ENCODE results near the gene CRACR2B. TPM values are rescaled to one million over a fixed set of nuclear protein-coding genes. Genes with fewer than 3 reads are reported as not detected.

The CRACR2B gene
- total RNA-seq, 1 experiment from 2014 or later: not detected

DNA sequence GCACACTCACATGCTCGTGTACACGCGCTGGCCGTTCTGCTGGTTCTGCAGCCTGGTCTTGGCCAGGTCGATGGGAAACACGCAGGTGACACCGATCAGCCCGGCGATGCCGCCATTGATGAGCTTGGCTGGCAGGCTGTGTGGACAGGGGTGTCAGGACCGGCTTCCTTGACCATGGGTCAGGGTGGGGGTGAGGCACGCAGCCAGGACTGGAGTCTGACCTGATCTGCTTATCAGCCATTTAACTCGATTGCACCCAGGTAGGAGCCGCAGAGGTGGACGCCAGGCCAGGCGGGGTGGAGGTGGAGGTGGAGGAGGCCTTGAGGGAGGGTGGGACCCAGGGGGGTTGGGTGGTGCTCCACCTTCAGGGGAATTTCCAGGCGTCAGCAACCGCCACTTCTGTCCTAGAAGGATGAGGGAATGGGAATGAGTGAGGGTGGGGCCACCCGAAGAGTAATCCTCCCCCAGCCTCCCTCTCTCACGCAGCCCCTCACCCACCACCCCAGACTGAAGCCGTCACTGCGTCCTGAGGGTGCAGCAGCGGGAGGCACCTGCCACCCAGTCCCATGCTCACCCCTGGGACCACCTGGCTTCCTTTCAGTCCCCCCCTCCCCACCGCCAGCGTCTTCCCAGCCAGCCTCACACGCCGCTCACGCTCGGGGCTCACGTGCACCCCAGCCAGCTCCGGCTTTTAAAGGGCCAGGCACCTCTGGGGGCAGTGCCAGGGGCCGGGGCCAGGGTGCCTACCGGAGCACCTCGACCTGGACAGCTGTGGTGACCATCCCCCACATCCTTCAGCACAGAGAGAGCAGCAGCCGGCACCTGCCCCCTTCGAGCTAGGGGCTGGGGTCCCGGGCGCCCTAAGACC lies 32.7 kb upstream of the CRACR2B start:
- peak; percentile 72 for DNase-seq (ENCODE audit: low spot score)

DNA sequence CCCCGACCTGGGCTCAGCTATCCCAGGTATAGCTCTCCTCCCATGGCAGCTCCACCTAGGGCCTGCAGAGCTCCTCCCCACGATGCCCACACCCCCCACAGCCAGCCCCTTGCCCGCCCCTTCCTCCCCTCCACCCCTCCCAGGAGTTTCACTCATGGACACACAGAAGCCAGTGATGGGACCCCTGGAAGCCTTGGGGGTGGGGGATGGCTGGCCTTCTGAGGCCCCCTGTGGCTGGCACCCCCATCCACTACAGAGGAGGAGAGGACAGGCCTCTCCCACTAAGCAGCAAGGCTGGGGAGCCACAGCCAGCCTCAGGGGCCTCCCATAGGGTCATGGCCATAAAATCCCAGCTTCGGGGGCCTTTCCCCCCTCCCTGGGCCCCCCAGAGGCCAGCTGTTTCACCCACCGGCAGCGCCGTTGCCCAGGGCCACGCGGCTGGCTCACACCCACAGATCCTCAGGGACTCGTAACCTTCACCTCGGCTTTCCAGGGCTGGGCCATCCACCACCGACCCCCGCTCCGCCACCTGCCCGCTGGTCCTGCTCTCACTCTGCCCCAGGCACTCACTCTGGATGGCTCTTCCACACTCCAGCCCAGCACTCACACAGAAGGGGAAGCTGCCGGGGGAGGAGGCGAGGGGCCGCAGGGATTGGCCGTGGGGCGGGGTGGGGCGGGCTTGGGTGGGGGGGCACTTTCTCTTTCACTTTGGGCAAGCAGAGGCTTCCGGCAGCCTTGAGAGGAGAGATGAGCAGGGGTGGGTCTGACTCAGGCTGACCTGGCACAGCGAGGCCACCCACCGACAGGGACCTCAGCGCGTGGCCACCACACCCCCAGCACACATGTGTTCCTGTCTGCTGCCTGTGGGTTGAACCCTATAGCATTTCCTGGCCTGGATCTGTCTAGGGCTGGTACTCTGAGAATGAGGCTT lies 31.8 kb upstream of the CRACR2B start:
- peak; percentile 93 for DNase-seq (ENCODE audit: low spot score)

- no peak for DNase-seq (ENCODE audit: low spot score)
These were observed 31.0 kb upstream of the CRACR2B start for GRCh38 chr11:796565-797295.

DNA sequence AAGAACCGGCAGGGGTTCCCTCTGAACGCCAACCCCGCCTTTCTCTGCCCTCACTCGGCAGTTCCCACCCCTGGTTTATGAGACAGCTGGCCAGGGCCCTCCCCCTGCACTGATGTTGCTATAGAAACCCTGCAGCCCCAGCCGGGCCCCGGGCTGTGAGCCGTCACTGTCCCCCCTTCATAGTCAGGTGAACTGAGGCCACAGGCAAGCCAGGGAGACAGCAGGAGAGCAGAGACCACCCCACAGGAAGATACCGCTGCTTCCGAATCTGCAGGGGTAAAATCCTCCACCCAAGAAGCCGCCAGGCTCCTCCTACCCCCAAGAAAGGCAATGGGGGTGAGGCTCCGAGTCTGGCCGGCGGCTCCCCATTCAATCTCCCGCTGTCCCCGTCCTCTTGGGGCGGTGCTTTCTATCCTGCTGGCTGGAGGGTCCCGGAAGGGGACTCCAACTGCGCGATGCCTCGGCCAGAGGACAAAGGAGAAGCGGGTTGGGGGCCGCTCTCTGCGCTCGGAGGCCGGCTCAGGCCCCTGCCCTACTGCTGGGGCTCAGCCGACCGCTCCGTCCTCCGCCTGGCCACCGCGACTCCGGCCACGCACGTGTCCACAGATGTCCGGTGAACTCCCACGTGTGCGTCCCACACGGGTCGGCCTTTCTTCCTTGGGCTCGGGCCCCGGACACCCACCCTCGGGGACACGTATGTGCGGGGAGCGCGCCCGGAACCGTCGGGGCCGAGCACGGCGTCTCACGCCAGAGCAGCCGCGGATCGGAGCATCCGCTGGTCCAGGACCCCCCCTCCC lies 30.2 kb upstream of the CRACR2B start:
- DNase-seq (ENCODE audit: low spot score): peak; percentile 85

GRCh38 chr11:798093-798713 lies 29.5 kb upstream of the CRACR2B start, which contains the start of gene SLC25A22:
TSS of gene SLC25A22 (minus strand) at chr11:798281. CDS start at chr11:795006, 3,275 bp downstream.
- DNase-seq (ENCODE audit: low spot score): peak; percentile 56

- DNase-seq (ENCODE audit: low spot score): no peak
These were observed 27.9 kb upstream of the CRACR2B start for GRCh38 chr11:799641-800316.

GRCh38 chr11:800473-800872 lies 27.2 kb upstream of the CRACR2B start:
- DNase-seq (ENCODE audit: low spot score): no peak

- no peak for DNase-seq (ENCODE audit: low spot score)
These were observed 26.5 kb upstream of the CRACR2B start for GRCh38 chr11:801097-801780.

DNA sequence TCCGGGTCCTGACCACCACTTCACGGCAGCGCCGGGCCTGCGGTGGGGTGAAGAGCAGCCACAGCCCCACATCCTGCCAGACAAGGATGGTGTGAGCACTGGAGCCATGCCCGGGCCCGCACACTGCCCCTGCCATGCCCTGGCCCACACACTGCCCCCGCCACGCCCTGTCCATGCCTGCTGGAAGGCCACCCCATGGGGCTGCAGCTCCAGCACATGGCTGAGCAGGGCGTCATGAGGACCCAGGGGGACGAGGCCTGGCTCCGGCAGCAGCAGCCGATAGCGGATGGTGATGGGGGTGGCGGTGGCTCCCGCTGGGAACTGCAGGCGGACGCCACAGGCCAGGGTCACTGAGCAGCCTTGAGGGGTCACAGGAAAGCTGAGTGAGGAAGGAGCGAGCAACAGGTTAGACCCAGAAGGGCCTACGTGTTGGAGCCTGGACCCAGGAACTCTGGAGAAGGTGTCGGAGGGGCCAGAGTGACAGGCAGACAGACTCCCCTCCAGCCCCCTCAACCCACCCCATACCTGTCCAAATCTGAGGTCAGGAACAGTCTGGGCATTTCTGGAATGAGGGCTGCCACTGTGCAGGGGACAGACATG lies 25.6 kb upstream of the CRACR2B start:
- no peak for DNase-seq (ENCODE audit: low spot score)

GRCh38 chr11:802693-803466 lies 24.8 kb upstream of the CRACR2B start:
- no peak for DNase-seq (ENCODE audit: low spot score)

GRCh38 chr11:803467-803742 lies 24.3 kb upstream of the CRACR2B start:
- no peak for DNase-seq (ENCODE audit: low spot score)

DNA sequence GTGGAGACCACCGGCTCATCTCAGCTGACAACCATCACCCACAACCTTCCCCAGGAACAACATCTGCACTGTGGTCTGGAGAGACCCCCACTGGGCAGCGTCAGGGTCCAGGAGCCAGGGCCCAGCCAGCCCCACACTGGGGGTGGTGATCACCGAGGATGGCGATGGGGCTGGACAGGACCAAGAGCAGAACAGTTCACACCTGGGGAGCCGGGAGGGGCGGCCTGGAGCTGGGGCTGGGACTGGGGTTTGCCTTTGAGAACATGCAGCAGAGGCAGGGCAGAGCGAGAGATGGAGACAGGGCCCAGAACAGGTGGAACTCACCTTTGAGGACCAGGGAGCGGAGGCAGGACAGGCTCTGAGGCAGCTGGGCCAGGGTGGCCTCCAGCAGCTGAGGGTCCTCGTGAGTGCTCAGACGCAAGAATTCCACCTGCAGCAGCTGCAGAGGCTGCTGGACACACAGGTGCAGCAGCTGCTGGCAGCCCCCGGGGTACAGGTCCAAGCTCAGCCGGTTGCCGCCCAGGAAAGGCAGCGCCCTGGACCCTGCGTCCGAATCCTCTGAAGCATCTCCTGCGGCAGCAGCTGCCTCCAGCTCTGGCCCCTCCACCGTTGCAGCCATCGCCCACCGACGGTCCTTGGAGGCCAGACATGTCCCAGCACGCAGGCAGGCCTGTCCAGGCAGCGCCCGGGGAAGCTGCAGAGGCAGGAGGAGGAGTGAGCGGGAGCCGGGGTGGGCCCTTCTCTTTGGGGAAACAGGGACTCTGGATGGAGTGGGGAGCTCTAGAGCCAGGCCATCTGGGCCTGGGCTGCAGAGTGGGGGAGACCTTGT lies 23.7 kb upstream of the CRACR2B start:
- DNase-seq (ENCODE audit: low spot score): no peak

GRCh38 chr11:804599-804964 lies 23.1 kb upstream of the CRACR2B start:
- DNase-seq (ENCODE audit: low spot score): no peak

- DNase-seq (ENCODE audit: low spot score): peak; percentile 75
These were observed 19.1 kb upstream of the CRACR2B start for GRCh38 chr11:808427-809286.

GRCh38 chr11:809287-810039 lies 18.3 kb upstream of the CRACR2B start, which contains the start of gene RPLP2:
TSS of gene RPLP2 (plus strand) at chr11:809967. CDS start at chr11:810235, 268 bp downstream.
- peak; percentile 96 for DNase-seq (ENCODE audit: low spot score)

All from A172 (cell line).